ENCODE data around the gene RHOT2. TPM values are rescaled to one million over a fixed set of nuclear protein-coding genes. Genes with fewer than 3 reads are reported as not detected.

The RHOT2 gene
- 90.3 TPM for total RNA-seq
- long read RNA-seq, transcript RHOT2-201 (19 exons, 2,539 nt), result major isoform, 69 of 256 reads
- long read RNA-seq, partial matches to known transcripts, result 37 of 256 reads
- long read RNA-seq, other reads (novel, unspliced or antisense), result 148 of 256 reads

GRCh38 chr16:667780-668518 is at the start of gene RHOT2:
TSS of gene RHOT2 (plus strand) at chr16:668132. CDS start at chr16:668200, 68 bp downstream.
- DNase-seq, result peak; percentile 95
- Histone ChIP-seq H3K4me1 (peaks cover 25% of the 10 kb centered on the region), H3K9me3 (replicated peaks) (no peaks in the 10 kb centered on the region), H3K27ac (replicated peaks) (peak within 1 kb of the TSS; percentile 95), H3K4me3 (peak within 1 kb of the TSS; percentile 100), H3K36me3 (peaks cover 41% of the 10 kb centered on the region), H3K27me3 (ENCODE audit: low read depth) (no peaks in the 10 kb centered on the region)
- intact Hi-C loops (cut with micrococcal nuclease), result no loop called here
- TF ChIP-seq, protein P1, sequence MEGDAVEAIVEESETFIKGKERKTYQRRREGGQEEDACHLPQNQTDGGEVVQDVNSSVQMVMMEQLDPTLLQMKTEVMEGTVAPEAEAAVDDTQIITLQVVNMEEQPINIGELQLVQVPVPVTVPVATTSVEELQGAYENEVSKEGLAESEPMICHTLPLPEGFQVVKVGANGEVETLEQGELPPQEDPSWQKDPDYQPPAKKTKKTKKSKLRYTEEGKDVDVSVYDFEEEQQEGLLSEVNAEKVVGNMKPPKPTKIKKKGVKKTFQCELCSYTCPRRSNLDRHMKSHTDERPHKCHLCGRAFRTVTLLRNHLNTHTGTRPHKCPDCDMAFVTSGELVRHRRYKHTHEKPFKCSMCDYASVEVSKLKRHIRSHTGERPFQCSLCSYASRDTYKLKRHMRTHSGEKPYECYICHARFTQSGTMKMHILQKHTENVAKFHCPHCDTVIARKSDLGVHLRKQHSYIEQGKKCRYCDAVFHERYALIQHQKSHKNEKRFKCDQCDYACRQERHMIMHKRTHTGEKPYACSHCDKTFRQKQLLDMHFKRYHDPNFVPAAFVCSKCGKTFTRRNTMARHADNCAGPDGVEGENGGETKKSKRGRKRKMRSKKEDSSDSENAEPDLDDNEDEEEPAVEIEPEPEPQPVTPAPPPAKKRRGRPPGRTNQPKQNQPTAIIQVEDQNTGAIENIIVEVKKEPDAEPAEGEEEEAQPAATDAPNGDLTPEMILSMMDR (IDR thresholded peaks at IDR 0.05; ENCODE audit: borderline replicate concordance), result peak; percentile 94

DNA sequence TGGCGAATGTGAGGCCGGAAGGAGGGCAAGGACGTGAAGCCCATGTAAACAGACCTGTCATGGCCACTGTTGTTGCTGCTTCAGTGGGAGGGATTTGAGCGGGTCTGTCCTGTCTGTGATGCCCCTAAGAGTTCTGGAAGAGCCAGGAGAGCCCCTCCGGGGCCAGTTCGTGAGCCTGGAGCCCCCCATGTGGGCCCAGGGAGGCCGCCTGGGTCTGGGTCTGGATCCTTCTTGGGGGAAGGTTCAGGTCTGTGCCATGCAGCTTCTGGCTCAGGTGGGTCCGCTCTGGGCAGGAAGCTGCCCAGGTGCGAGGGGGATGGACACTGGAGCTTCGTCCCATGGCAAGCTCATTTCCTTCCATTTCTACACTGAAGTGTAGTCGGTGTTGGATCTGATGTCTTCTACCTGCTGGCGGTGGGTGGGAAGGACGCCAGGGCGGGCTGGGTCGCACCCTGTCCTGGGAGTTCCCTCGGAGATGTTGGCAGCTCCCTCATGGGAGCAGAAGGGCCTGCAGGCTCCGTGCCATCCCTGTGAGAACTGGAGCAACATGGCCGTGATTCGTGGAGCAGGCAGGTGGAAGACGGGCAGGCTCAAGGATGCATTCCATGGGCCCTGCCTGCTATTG is 48.3 kb upstream of the RHOT2 start:
- intact Hi-C loops (cut with micrococcal nuclease), result no loop called here
- Histone ChIP-seq H3K27me3 (ENCODE audit: low read depth) (no peaks in the 10 kb centered on the region), H3K36me3 (peaks cover 13% of the 10 kb centered on the region), H3K27ac (replicated peaks) (no peak overlapping the region), H3K4me1 (no peaks in the 10 kb centered on the region), H3K4me3 (no peak overlapping the region), H3K9me3 (replicated peaks) (no peaks in the 10 kb centered on the region)
- TF ChIP-seq, protein P1 (IDR thresholded peaks at IDR 0.05; ENCODE audit: borderline replicate concordance), result no peak
- no peak for DNase-seq

- Histone ChIP-seq H3K4me1 (no peaks in the 10 kb centered on the region), H3K36me3 (peaks cover 18% of the 10 kb centered on the region), H3K27me3 (ENCODE audit: low read depth) (no peaks in the 10 kb centered on the region), H3K4me3 (no peak overlapping the region), H3K27ac (replicated peaks) (no peak overlapping the region), H3K9me3 (replicated peaks) (no peaks in the 10 kb centered on the region)
- TF ChIP-seq, protein P1 (IDR thresholded peaks at IDR 0.05; ENCODE audit: borderline replicate concordance), result no peak
- DNase-seq, result no peak
- intact Hi-C loops (cut with micrococcal nuclease), result no loop called here
Measured at GRCh38 chr16:620700-621525, 47.0 kb upstream of the RHOT2 start.

DNA sequence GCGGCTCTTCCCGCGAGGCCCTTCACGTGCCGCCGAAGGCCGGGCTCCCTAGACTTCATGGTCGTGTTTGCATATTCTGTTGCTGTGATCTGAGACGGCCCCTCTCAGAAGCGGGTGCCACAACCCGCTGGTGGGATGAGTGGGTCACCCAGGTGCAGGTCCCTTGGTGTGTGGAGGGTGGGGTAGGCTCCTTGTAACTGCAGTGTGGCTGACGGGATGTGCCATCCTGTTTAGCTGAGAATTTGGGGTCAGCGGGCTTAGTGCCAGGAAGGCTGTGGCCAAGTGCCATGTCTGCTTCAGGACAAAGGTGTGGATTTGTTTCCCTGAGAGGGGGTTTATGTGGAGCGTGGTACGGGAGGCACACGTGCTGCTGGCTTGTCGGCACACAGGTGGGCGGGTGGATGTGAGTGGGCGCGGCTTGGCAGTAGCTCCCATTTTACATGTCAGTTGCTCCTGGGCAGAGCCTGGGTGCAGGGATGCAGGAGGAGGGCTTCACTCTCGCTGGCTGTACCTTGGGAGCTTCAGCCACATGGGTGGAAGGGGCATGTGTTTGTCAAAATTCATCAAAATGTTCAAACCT is 46.3 kb upstream of the RHOT2 start:
- Histone ChIP-seq H3K27me3 (ENCODE audit: low read depth) (no peaks in the 10 kb centered on the region), H3K9me3 (replicated peaks) (no peaks in the 10 kb centered on the region)
- TF ChIP-seq, protein P1 (IDR thresholded peaks at IDR 0.05; ENCODE audit: borderline replicate concordance), result no peak

DNA sequence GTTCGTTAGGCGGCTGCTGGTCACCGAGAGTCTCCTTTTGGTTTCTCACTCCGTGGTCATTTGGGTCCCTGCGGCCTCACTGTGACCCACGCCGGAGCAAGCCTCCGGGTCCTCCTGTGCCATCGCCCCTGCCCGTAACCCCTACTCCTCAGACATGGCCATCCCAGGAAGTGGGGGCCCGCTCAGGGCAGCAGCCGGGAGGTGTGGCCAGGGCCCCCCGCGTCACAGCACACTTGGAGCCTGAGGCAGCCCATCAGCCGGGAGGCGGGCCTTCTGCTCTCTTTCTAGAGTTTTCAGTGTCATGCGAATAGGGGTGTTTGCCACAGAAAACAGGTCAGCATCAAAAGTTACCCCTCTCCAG is 45.0 kb upstream of the RHOT2 start:
- Histone ChIP-seq H3K4me3 (no peak overlapping the region), H3K27ac (replicated peaks) (no peak overlapping the region), H3K9me3 (replicated peaks) (no peaks in the 10 kb centered on the region), H3K36me3 (peaks cover 30% of the 10 kb centered on the region), H3K4me1 (no peaks in the 10 kb centered on the region), H3K27me3 (ENCODE audit: low read depth) (no peaks in the 10 kb centered on the region)
- intact Hi-C loops (cut with micrococcal nuclease), result no loop called here
- DNase-seq, result no peak
- TF ChIP-seq, protein P1 (IDR thresholded peaks at IDR 0.05; ENCODE audit: borderline replicate concordance), result no peak

More for the DNA sequence above, 46.3 kb upstream of the RHOT2 start:
- no peak overlapping the region for H3K27ac ChIP-seq (replicated peaks)
- peaks cover 25% of the 10 kb centered on the region for H3K36me3 ChIP-seq
- H3K4me3 ChIP-seq, result no peak overlapping the region
- intact Hi-C loops (cut with micrococcal nuclease), result no loop called here
- H3K4me1 ChIP-seq, result no peaks in the 10 kb centered on the region
- DNase-seq, result no peak

All from left ventricle myocardium inferior (tissue), 1 donor.